GM18870 (cell line): ENCODE measurements around the gene SERF2.
A peak's percentile ranks its signal among the peaks of the same experiment; 100 is the strongest.
"Not testable (repeated sequence)": the region's sequence is repeated elsewhere in the genome, so short reads cannot be mapped to it uniquely, and the experiment has no call there.

Experiments
- ATAC-seq: cut with Tn5 transposase; IDR thresholded peaks from one replicate; pipeline ENCODE4 v1.9.1; 2021; ENCODE audit warnings: moderate library complexity; ENCODE audit not compliant: unreplicated experiment

SERF2 gene

DNA sequence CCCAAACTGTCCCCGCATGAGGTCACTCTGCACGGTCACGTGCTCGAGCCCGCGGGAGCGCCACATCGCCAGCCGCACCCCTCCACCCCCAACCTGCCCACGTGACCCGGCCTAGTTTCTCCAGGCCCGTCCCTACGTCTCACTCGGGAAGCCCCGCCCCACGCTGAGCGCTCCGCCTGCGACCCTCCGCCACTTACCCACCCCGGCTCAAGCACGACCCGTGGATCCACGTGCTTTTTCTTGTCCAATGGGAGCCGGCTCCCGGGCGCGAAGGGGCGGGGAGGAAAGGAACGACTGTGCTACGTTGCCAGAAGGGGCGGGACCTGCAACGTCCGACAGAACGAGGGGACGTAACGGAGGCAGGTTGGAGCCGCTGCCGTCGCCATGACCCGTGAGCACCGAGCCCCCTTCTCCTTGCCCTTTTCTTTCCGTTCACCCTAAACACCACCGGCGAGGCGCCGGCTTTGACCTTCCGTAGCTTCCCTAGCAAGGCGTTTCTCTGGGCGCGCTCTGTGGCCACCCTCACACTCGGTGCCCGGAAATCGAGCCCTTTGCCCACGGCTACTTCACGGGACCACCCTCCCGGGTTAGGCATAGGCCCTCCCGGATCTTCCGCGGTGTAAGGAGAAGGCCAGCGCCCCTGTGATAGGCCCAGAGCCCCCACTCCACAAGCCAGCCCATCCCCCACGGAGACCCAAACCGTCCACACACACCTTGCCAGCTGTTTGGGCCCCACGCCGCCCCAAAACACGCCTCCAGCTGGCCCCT, at the start of gene SERF2:
SERF2 (plus strand) TSS at position 328 of the 768 bp plus-strand sequence; CDS start at position 385, 57 bp downstream.
- ATAC-seq: peak; percentile 67

DNA sequence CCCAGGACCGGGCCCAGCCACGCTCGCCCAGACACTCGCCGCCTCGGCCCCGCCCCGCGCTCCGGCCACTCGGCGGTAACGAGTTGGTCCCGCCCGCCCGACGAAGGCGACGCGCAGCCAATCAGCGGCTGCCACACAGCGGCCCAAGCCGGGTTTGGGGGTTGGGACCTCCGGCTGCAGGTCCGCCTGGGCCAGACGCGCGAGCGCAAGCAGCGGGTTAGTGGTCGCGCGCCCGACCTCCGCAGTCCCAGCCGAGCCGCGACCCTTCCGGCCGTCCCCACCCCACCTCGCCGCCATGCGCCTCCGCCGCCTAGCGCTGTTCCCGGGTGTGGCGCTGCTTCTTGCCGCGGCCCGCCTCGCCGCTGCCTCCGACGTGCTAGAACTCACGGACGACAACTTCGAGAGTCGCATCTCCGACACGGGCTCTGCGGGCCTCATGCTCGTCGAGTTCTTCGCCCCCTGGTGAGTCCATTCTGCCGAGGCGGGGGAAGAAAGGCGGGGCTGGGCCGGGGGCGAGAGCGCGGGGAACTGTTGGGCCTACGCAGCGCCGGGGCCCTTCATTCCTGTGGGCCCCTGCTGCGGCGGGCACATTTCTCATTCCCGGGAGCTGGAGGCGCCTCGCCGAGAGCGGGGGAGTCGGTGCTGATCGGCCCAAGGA, 45.7 kb upstream of the SERF2 start, which contains the start of gene PDIA3:
PDIA3 (plus strand) TSS at position 194 of the 658 bp plus-strand sequence; CDS start at position 296, 102 bp downstream.
- peak; percentile 33 for ATAC-seq

DNA sequence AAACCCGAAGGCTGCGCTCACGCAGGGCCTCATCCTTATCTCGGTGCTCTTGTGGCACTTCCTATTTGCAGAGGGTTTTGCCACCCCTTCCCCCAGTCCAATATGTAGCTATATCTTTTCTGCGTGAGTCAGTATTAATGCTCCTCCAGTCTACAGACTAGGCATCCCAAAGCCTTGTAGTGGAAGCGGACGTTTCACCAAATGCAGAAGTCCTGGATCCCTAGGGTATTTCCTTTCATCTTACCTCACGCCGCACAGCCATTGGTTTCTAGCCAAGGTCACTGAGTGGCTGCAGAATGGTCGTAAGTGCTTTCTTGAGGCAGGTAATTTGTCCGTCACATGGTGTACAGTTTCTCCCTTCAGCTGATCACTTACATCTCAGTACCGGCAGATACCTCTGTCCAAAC, 45.2 kb upstream of the SERF2 start:
- not testable (repeated sequence) for ATAC-seq

DNA sequence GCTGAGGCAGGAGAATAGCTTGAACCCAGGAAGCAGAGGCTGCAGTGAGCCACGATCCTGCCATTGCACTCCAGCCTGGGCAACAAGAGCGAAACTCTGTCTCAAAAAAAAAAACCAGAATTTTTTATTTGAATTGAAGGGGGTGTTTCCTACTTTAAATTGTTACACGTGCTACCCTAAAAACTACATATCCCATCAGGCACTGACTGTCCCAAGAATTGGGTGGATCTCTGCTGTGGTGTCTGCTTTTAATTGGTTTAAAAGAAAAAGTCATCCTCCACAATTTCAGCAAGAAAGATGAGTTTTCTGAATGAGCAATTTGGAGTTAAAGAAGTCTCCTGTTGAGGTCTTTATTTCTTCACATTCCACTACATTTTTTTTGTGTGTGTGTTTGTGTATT, 43.7 kb upstream of the SERF2 start:
- ATAC-seq: no peak

DNA sequence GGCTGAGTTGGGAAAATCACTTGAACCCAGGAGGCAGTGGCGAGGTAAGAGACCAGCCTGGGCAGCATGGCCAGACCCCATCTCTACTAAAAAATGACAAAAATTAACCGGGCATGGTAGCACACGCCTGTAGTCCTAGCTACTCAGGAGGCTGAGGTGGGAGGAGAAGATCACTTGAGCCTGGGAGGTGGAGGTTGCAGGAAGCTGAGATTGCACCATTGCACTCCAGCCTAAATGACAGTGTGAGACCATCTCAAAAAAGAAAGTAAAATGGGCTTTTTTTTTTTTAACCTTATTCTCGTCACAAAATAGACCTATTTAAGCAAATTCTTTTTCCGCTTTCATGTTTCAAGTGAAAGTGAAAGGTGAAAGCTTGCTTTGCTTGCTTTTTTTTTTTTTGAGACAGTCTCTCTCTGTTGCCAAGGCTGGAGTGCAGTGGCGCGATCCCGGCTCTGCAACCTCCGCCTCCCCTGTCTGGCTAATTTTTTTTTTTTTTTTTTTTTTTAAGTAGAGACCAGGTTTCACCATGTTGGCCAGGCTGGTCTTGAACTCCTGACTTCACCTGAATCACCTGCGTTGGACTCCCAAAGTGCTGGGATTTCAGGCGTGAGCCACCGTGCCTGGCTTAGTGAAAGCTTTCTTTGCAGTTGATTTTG, 42.3 kb upstream of the SERF2 start:
- ATAC-seq: peak; percentile 56

DNA sequence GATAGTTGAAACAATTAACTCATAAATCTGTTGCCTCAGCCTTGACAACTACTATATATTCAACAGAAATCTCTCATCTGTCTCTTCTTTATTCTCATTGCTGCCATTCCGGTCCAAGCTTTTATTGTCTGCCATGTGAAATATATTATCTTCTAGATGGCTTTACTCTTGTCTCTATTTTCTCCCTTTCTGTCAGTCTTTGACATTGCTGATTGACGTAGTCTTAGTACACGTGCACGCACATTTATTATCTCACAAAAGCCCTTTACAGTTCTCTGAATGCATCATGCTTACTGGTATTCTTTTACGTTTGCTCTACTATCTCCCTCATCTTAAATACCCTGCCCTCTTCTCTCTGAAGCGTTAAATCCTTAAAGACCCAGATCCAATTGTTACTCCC, 40.2 kb upstream of the SERF2 start:
- ATAC-seq: no peak

DNA sequence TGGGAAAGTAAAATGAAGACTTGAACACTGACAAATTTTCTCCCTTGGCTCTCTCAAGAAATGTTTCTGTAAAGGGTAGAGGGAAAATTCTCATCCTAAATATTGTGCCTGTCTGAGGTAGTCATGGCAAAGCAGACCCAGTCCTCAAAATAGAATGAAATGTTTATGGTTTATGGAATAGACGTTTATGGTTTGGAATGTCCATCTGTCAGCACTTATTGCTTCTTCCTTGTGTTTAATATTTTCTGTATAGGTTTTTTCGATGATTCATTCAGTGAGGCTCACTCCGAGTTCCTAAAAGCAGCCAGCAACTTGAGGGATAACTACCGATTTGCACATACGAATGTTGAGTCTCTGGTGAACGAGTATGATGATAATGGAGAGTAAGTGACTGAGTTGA, 29.3 kb upstream of the SERF2 start:
- ATAC-seq: no peak

DNA sequence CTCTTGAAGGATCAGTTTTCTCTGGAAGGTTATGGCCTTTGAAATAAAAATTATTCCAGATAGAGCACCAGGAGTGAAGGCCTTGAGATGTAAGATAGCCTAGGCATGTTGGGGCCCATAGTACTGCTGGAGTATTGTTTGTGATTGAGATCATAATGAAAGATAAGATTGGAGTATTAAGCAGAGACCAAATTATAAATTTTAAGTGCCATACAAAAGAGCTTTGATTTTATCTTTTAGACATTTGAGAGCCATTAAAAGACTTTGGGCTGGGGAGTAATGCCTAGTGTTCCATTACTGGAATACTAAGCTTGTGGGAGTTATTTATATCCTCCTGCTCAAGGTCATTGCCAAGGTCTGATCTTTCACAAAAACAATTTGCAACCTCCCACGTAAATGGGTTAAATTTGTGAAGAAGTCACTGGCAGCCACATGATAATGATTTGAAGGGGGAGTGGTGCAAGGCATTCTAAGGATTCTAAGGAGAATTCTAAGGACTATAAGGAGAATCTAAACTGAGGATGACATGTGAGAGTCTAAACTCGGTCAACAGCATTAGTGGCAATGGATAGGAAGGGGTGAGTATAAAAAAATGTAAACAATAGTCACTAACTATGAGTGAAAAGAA, 28.2 kb upstream of the SERF2 start:
- ATAC-seq: no peak

DNA sequence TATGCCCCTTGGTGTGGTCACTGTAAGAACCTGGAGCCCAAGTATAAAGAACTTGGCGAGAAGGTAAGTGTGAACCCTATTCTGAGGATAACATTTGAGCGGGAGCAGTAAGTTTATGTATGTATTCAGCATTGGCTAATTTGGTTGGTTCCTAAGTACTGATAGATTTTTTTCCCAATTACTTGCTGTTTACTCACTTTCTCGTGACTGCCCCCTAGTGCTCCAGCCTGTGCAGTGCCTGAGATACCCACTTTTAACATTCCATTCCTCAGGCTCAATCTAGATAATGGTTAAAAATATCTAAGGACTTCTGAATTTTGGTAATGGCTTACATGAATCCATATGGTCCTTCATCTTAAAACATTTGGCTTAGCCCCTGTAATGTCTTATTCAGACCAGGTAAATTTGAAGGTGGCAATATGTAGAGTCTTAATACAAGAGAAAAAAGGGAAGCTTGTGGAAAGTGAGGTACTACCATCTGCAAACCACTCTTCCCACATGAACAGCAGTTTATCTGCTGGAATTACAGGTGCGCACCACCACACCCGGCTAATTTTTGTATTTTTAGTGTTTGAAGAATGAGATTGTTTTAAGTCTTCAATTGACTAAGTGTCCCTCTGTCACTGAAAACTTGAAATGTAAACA, 22.4 kb upstream of the SERF2 start:
- no peak for ATAC-seq

DNA sequence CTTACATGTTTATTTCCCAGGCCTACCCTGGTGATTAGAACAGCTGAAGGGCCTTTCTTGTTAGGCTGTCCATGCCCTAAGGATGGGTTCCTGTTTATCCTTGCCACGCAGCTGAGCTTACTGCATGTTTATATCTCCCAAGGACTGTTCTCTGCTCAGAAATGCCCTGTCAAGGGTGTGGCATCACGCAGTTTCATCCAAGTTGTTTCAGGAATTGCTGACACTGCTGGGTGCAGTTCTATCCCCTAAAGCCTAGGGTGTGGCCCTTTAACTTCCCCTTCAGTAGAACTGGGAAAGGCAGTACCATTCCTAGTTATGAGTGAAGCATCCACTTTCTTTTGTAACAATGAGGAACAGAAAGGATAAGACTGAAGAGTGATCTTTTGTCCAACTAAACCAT, 20.3 kb upstream of the SERF2 start:
- ATAC-seq: no peak

DNA sequence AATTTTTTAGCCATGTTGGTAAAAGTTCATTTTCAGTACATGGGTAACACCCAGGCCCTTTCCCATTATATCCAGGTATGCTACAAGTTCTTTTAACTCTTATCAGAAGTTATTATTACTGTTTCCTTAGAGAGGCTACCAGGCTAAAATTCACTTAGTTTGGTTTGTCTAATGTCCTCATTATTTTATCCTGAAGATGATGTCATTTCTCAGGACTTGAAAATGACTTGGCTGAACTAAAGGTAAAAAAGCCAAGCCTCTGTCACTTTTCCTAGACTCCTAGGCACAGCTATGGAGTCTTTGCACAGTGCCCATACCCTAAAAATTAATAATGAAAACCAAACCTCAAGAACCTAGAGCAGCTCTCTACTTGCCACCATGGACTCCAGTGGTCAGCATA, 19.5 kb upstream of the SERF2 start:
- ATAC-seq: no peak

DNA sequence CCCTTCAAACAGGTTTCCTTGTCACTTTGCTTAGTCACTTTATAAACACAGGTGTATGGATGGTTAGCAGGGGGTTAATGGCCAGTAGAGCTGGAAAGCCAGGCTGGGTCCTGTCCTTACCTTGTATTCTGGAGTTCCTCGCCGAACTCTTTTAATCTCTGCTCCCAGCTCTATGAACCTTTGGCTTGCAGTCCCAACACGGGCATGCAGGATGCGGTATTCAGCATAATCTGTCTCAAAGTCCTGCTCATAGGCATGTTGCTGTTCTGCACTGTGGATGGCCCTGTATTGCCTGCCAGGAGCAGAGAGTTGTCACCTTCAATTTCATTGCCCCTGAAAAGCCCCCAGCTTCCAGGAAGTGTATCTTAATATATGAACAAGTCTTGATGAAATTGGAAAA, 18.1 kb upstream of the SERF2 start:
- ATAC-seq: no peak

DNA sequence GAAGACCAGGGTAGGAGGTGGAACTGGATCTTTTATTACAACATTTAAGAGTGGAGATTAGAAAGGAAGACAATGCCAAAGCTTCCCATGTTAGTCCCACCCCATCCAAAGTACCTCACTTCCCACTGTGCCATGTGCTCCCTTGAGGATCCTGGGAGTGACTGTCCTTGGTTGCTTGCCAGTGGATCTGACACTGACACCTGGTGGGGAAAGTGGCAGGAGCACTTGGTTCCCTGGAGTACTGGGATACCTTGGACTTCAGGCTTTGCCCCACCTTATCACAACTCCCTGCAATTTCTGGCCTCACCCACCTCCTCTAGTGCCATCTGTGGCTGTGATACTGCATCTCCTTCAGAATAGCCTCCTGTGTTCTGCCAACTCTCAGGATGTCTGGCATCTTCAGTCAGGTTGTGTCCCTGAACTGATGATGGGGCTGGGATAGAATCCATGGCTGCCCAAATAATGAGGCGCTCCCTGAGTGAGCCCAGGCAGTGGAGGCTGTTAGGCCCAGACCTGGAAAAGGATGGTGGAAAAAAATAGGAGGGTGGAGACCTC, 16.6 kb upstream of the SERF2 start:
- ATAC-seq: no peak

DNA sequence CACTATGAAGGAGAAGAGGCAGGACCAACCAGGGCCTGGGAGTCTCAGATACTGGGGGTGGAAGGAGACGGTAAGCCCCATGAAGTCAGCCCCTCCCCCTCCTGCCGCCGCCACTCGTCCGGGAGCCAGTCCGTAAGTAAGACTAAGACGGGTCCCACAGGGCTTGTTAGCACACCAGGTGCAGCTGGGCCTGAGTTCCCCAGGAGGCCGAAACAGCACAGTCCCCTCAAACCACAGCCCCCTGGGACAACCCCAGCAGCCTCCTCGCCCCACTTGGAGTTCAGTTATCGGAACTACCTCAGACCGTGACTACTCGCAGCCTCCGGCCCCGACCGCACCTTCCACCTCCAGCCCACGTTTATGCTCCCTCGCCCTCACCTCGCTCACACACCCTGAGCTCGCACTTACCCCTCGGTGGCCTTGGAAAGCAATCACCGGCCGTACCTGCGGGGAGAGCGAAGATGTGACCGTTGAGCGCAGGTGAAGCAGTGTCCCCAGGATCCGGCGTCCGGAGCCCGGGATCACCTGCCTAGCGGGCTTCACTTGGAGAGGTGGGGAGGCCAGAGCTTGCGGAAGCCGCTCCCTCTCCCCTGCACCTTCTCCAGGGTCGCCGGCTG, 15.9 kb upstream of the SERF2 start:
- ATAC-seq: peak; percentile 59

DNA sequence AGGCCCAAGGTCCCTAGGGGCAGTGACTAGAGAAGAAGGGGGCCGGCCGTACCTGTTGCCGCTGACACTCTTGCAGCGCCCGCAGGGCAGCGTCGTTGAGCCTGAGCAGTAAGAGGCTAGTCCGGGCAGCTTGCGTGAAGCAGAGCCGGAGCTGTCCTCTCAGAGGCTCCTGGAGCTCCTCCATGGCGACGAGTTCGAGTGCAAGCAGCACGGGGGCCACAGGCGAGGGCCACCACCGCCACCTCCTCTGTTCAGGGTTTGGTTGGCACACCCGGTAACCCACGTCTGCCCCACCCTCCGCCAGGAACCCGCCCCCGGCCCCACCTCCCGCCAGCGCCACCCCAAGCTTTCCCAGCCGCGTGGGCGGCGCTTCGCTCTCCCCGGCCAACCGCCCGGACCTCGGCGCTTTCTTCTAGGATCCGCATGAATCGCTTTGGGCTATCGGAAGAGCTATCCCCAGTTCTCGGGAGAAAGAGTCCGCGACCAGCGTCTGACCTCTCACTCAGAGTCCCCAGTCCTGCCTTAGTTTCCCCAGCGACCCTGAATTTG, 15.3 kb upstream of the SERF2 start, which contains the start of gene ELL3:
ELL3 (minus strand) TSS at position 249 of the 549 bp plus-strand sequence; CDS start at position 184, 65 bp downstream.
- ATAC-seq: peak; percentile 20

DNA sequence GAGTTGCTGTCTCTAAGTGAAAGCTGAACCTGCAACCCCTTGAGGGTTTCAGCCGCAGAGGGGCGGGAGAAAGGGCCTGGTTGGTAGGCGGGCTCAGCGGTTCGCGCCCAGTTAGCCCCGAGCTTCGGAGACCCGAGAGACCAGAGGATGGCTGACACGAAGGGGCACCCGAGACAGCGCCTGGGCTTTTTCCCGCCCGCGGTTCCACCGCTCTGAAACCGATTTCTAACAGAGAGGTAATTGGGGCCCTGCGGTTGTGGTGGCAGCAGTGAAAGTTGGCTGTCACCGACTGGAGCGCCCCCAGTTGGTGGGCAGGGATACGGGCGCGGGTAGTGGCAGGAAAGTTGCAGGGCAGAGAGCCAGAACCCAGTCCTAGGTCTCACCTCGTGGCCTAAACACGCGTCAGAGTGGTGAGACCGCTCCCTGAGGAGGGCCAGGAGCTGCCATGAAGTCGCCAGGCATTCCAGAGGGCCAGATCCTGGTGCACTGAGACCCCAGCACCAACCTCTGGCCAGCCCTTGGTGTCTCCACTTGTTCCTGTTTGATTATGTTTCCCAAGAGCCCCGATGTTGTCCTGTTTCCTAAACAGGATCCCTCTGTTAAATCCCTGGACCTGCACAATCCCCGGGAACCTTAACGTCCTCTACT, 14.7 kb upstream of the SERF2 start:
- ATAC-seq: peak; percentile 45

DNA sequence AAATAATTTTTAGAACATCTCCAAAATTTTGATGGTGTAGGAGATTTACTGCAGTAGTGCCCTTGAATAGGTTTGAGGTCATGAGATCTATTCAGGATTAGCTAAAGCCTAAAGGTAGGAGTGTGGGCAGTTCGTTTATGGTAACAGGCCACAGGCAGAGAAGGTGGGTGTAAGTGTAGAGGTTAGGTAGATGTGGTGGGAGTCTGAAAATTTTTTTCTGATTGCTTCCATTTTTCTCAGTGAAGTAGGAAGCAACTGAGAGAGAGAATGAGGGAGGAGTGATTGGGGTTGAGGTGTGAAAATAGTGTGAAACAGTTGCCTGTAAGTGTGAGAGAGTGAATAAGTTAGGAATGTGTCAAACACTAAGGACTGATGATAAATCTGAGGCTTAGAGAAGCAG, 13.1 kb upstream of the SERF2 start:
- no peak for ATAC-seq

DNA sequence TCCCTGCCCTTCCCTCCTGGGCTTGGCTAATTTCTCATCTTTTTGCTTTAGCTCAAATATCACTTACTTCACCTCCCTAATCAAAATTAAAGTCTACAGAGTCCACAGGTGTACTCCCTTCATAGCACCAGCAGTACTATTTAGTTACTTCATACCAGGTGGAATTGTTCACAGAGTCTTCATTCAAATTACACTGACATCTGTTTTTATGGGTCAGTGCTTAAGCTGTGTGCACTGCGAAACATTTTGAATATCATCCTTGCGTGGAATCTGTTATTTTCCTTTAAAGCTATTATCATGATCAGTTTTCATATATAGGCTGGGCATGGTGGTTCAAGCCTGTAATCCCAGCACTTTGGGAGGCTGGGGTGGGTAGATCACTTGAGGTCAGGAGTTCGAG, 2.7 kb upstream of the SERF2 start:
- ATAC-seq: no peak

DNA sequence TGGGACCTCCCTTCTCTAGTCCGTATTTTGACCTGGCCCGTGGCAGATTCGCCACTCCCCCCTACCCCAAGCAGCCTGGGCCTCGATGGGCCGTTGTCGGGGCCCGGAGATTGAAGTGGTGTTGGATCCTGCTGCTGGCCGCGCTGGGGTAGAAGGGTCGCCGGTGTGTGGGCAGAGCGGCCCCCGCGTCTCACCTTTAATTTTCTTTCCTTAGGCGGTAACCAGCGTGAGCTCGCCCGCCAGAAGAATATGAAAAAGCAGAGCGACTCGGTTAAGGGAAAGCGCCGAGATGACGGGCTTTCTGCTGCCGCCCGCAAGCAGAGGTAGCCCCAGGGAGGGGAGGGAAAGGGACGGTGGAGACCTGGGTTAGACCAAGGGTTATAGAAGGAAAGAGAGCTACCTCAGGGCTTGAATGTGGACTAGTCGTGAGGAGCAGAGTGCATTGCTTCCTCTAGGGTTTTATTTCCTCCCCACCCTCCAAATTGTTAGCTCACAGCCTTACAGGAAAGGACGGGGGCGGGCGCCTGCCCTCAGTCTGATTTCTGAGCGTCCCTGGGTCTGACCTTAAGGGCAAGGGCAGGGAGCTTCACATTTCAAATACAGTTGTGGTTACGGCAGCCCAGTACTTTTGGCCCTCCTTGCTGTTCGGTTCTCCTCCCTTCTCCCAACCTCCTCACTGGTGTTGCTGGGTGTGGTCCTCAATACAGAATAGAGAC, 799 bp downstream of the SERF2 start:
- no peak for ATAC-seq
